ENCODE data around the gene SIL1. TPM values are rescaled to one million over a fixed set of nuclear protein-coding genes. Genes with fewer than 3 reads are reported as not detected.

Gene SIL1
- total and polyA plus RNA-seq, 2 of the 4 experiments (the other 2 are of a cell fraction): 56.1 to 66.0 TPM

- TF ChIP-seq, protein P1, sequence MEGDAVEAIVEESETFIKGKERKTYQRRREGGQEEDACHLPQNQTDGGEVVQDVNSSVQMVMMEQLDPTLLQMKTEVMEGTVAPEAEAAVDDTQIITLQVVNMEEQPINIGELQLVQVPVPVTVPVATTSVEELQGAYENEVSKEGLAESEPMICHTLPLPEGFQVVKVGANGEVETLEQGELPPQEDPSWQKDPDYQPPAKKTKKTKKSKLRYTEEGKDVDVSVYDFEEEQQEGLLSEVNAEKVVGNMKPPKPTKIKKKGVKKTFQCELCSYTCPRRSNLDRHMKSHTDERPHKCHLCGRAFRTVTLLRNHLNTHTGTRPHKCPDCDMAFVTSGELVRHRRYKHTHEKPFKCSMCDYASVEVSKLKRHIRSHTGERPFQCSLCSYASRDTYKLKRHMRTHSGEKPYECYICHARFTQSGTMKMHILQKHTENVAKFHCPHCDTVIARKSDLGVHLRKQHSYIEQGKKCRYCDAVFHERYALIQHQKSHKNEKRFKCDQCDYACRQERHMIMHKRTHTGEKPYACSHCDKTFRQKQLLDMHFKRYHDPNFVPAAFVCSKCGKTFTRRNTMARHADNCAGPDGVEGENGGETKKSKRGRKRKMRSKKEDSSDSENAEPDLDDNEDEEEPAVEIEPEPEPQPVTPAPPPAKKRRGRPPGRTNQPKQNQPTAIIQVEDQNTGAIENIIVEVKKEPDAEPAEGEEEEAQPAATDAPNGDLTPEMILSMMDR (conservative IDR thresholded peaks at IDR 0.05; ENCODE audit: low read depth, low read length): no peak
These were observed 246.8 kb downstream of the SIL1 start (continued) for GRCh38 chr5:138951091-138951985.

- intact Hi-C loops (cut with micrococcal nuclease): no loop called here
- no peak overlapping the region for H3K14ac ChIP-seq (replicated peaks; ENCODE audit: low read depth, low read length)
- no peak overlapping the region for H4K91ac ChIP-seq (ENCODE audit: insufficient read depth, low read depth, low read length)
- no peak overlapping the region for H2BK15ac ChIP-seq (ENCODE audit: low read depth, low read length)
- no peak overlapping the region for H2BK120ac ChIP-seq (ENCODE audit: low read depth, low read length)
- WGBS, 2 experiments (ENCODE audit: extremely low coverage in 2 of 2, insufficient read length in 1 of 2): 77% methylated on average over 8 of the region's 14 CpGs; no CpG with 5 or more reads in 1 of the 2 experiments
- H3K18ac ChIP-seq (ENCODE audit: low read depth, low read length): no peak overlapping the region
- ATAC-seq (ENCODE audit: low read depth) (no peak), DNase-seq (no peak)
- POLR2A ChIA-PET (ENCODE audit: unreplicated experiment): no interaction called here
- H2BK20ac ChIP-seq (ENCODE audit: low read depth, low read length): no peak overlapping the region
- no peak overlapping the region for H3K56ac ChIP-seq (ENCODE audit: extremely low read depth, insufficient read depth, low read length)
- peaks cover 8% of the 10 kb centered on the region; the same call in 1 of the 2 replicates for H3K9me1 ChIP-seq (ENCODE audit: insufficient read depth, low read length)
- no peak overlapping the region for H4K8ac ChIP-seq (ENCODE audit: low read depth in 2 of 2, low read length in 2 of 2)
- no peaks in the 10 kb centered on the region for H3K9me3 ChIP-seq (ENCODE audit: control insufficient read depth, insufficient read depth, low read length)
- no peak overlapping the region for H3K4me3 ChIP-seq (ENCODE audit: insufficient read depth, low read depth, low read length)
- no peak overlapping the region for H2BK5ac ChIP-seq (ENCODE audit: low read depth, low read length, poor library complexity, severe bottlenecking)
- BruUV-seq (replicated peaks): no TSS peak
- H3K4me1 ChIP-seq (ENCODE audit: control insufficient read depth, insufficient read depth, low read length): peaks cover 21% of the 10 kb centered on the region
- CTCF ChIA-PET: interaction anchor here (0.6 kb wide), 1 partner anchor 335 kb away, joined by 3 read pairs; no protein-coding TSS in a partner anchor
- H3K23ac ChIP-seq (ENCODE audit: low read depth, low read length): no peak overlapping the region
- H2AK9ac ChIP-seq (replicated peaks; ENCODE audit: low read depth, low read length, poor library complexity): no peak overlapping the region
- dilution Hi-C loops (cut with HindIII; ENCODE audit: low sequenced_read_pairs, unreplicated experiment): no loop called here
- peaks cover 7% of the 10 kb centered on the region for H4K20me1 ChIP-seq (ENCODE audit: insufficient read depth, low read length)
- in situ Hi-C loops (cut with MboI; ENCODE audit: low sequenced_read_pairs): no loop called here
- no peaks in the 10 kb centered on the region for H3K27me3 ChIP-seq (ENCODE audit: control insufficient read depth, insufficient read depth, low read length)
- H2AFZ ChIP-seq (replicated peaks; ENCODE audit: low read length, poor library complexity): no peak overlapping the region
- no peak overlapping the region for H3K27ac ChIP-seq (ENCODE audit: insufficient read depth, low read length)
- H4K5ac ChIP-seq (ENCODE audit: low read depth, low read length): no peak overlapping the region
- no peak overlapping the region for H3K9ac ChIP-seq (ENCODE audit: low read depth, low read length)
- no peak overlapping the region for H3K4me2 ChIP-seq (ENCODE audit: low read depth, low read length)
- H3K4ac ChIP-seq (ENCODE audit: low read depth, low read length): no peak overlapping the region
- H2AK5ac ChIP-seq (ENCODE audit: low read depth, low read length): no peak overlapping the region
- no peaks in the 10 kb centered on the region; a peak in 1 of 4 replicates for H3K79me1 ChIP-seq (ENCODE audit: low read depth in 1 of 2, low read length in 2 of 2)
- peaks cover 10% of the 10 kb centered on the region; the same call in 1 of the 2 replicates for H3K36me3 ChIP-seq (ENCODE audit: control insufficient read depth, insufficient read depth, low read length)
- TF ChIP-seq RCOR1 (IDR thresholded peaks at IDR 0.05; ENCODE audit: insufficient replicate concordance, low read length) (no peak), FOS (IDR thresholded peaks at IDR 0.05; ENCODE audit: low read depth, low read length) (no peak), CEBPB (IDR thresholded peaks at IDR 0.05; ENCODE audit: low read depth, low read length) (no peak), ELK1 (IDR thresholded peaks at IDR 0.05; ENCODE audit: borderline replicate concordance, low read depth, low read length) (no peak)
These were observed 247.6 kb downstream of the SIL1 start for GRCh38 chr5:138950421-138951031.
